ENCODE results near the gene ALG5. TPM values are rescaled to one million over a fixed set of nuclear protein-coding genes. Genes with fewer than 3 reads are reported as not detected.

ALG5 gene
- total RNA-seq, 1 experiment from 2014 or later: 27.0 TPM

DNA sequence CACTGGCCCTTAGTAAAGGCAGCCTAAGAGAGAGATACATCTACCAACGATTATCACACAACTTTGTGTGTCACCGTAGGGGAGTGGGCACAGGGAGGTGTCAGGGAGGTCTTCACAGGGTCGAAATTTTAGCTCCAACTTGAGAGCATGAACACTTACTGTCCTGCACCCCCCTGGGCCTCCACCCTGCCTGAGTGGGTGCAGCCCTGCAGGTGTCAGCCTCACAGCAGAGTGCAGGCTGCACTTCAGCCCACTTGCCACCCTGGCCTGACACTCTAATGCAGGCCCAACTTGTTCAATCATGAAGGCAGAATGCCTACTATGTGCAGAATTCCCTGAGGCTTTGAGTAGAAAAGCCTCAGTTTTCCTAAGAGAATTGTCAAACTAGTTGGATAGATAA is 75.1 kb downstream of the ALG5 start:
- Histone ChIP-seq H2BK120ac (ENCODE audit: low read depth, low read length, poor library complexity, severe bottlenecking) (no peak overlapping the region), H4K5ac (ENCODE audit: insufficient read length, low read depth, low read length) (no peak overlapping the region), H4K91ac (ENCODE audit: insufficient read length, low read depth, low read length) (no peak overlapping the region), H3K23ac (ENCODE audit: insufficient read length, low read depth, low read length) (no peak overlapping the region), H2AK5ac (ENCODE audit: insufficient read length, low read length) (no peak overlapping the region), H3K56ac (ENCODE audit: insufficient read length, low read depth, low read length) (no peak overlapping the region), H3K4me2 (ENCODE audit: insufficient read depth, insufficient read length, low read length) (no peak overlapping the region), H3K27ac (ENCODE audit: insufficient read length, low read depth, low read length) (no peak overlapping the region), H2BK12ac (ENCODE audit: insufficient read length, low read depth, low read length) (no peak overlapping the region), H3K4ac (ENCODE audit: low read depth, low read length) (no peak overlapping the region), H2BK5ac (ENCODE audit: insufficient read length, low read length) (no peak overlapping the region), H2BK20ac (ENCODE audit: low read depth, low read length, poor library complexity, severe bottlenecking) (no peak overlapping the region), H3K23me2 (ENCODE audit: insufficient read length, low read depth, low read length, poor library complexity, severe bottlenecking) (peaks cover 4% of the 10 kb centered on the region), H3K9ac (ENCODE audit: extremely low read depth, insufficient read length, low read length) (no peak overlapping the region), H3K27me3 (ENCODE audit: insufficient read depth, low read length) (no peaks in the 10 kb centered on the region; the same call in 1 of the 2 replicates), H2AFZ (ENCODE audit: low read length) (no peak overlapping the region), H2BK15ac (ENCODE audit: low read depth, low read length) (no peak overlapping the region), H3K4me1 (ENCODE audit: insufficient read depth, low read length) (no peaks in the 10 kb centered on the region), H3K79me1 (ENCODE audit: insufficient read depth, low read depth, low read length, poor library complexity, severe bottlenecking) (no peaks in the 10 kb centered on the region), H4K8ac (replicated peaks; ENCODE audit: insufficient read length, low read depth, low read length) (no peak overlapping the region), H3K14ac (ENCODE audit: insufficient read depth, low read length) (no peak overlapping the region), H3K9me3 (ENCODE audit: control insufficient read depth, low read depth, low read length) (no peaks in the 10 kb centered on the region), H3T11ph (ENCODE audit: low read length) (no peak overlapping the region), H4K20me1 (ENCODE audit: control insufficient read depth, insufficient read depth, insufficient read length) (no peaks in the 10 kb centered on the region), H3K79me2 (ENCODE audit: insufficient read depth, low read length) (no peaks in the 10 kb centered on the region), H3K18ac (ENCODE audit: insufficient read length, low read depth, low read length) (no peak overlapping the region)
- no CpG with 5 or more reads among the region's 3 CpGs for WGBS (ENCODE audit: extremely low coverage, insufficient read length, low lambda C conversion rate)
- Mint-ChIP-seq H3K36me3 (ENCODE audit: insufficient read depth in 1 of 3, low read depth in 3 of 3) (no peaks in the 10 kb centered on the region), H3K9me3 (no peaks in the 10 kb centered on the region; a peak in 1 of 5 replicates), H3K27ac (no peak overlapping the region), H3K27me3 (ENCODE audit: low read depth) (peaks cover 30% of the 10 kb centered on the region), H3K4me3 (no peak overlapping the region), H3K4me1 (peaks cover 2% of the 10 kb centered on the region in 2 experiments; a peak in 3 of 4 replicates)
- TF ChIP-seq CTCF (conservative IDR thresholded peaks at IDR 0.05): no peak
- no peak for DNase-seq
